SHP77 (cell line): ENCODE data around the gene NHSL2.
"Not testable (repeated sequence)": the region's sequence is repeated elsewhere in the genome, so short reads cannot be mapped to it uniquely, and the experiment has no call there.

Experiments
- DNase-seq, 2 experiments: peaks; one replicate each; lab custom pipeline; 2025; lab: John Stamatoyannopoulos, UW

Gene NHSL2

DNA sequence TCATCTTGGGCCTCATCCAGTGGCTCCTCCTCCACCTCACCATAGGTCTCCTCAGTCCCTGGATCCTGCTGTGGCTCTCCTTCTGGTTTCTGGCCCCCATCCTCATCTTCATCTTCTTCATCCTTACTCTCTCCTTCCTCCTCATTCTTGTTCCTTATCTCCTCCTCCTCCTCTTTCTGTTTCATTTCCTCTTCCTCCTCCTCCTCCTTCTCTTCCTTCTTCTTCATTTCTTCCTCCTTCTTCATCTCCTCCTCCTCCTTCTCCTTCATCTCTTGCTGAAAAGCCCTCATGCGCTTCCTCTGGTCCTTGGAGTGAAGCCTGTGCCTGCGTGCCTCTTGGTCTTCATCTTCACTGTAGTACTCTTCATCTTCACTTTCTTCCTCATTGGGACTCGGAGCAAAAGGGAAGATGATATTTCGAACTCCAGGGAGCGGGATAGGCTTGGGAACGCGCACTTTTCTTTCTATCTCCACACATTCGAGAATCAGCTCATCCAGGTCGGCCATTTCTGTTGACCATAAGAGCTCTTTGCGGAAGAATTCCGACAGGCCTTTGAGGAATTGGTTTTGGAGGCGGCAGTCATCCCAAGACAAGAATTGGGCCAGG, 219.6 kb downstream of the NHSL2 start:
- no peak for DNase-seq

DNA sequence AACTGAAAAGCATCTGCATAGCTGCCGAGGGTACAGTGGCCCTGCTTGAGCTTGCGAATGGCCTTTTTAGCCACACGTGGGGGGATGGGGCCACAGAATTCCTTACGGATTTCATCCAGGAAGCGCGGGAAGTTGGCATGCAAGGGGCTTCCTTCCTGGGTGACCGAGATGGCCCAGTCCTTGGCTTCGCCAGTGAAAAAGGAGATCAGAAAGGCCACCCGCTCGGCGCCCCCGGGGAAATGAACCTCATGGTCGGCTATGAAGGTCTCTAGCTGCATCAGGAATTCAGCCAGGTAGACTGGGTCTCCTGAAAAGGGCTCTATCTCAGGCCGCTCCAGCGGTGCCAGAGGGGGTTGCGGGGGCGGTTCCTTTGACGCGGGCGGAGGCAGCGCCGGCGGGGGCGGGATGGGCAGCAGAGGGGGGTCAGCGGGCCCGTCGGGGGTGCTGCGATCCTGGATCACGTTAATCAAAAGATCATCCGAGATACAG, 220.2 kb downstream of the NHSL2 start:
- DNase-seq = no peak

DNA sequence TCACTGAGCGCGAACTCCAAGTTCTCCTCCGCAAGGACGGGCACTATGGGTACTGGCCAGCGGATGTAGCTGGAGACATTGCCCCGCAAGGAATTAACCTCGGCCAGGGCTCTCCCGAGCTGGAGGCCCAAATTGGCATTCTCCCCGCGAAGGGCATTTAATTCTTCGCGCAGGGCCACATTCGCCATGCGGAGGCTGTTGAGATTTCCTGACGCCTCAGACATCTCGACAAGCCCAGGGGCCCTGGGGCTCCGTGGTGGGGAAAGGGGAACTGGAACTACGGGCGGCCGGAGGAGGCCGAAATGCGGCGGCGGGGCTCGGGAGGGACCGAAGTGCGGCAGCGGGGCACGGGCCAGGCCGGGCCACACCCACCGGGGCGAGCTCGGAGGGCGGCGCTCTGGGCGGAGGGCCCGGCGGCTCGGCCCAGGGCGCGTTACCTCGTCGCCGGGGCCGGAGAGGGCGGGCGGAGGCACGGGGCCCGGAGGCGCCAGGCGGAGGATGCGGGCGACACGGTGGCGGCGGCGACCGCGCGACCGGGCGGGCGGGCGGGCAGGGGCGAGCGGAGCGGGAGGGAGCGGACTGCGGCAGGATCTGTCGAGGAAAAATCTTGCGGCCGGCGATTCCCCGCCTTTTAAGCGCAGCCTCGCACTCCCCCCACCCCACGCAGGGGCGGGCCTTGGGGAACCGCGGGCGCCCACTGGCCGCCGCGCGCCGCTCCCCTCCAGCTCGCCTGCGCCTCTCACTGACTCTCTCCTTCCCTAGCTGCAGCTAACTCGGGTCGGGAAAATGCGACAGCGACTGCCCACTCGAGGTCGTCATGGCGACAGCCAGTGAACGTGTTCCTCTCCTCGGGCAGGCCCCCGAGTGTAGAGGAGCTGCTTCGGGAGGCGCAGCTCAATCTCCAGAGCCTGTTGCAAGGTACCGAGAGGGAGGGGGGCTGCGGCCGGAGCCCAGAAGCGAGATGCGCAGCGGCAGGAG, 221.0 kb downstream of the NHSL2 start, which contains the start of gene RTL5:
RTL5 (minus strand) TSS at position 599 of the 978 bp plus-strand sequence.
- peak; percentile 78 to 82 for DNase-seq

DNA sequence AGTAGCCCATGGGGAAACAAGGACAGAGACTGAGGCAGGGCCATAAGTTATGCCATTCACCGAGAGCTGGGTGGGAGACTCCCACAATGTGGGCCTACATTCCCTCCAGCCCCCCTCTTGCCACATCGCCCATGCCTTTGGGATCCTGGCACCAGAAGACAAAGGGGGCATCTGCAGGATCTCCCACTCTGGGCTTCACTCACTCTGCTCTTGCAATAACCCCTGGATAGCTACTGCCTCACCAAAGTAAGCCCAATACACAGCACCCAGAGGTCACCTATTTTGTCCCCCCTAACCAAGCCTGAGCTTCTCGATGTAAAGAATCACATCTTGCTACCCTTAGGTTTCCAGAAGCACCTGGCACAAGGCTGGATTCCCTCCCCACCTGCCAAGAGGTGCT, 221.8 kb downstream of the NHSL2 start:
- DNase-seq = no peak

DNA sequence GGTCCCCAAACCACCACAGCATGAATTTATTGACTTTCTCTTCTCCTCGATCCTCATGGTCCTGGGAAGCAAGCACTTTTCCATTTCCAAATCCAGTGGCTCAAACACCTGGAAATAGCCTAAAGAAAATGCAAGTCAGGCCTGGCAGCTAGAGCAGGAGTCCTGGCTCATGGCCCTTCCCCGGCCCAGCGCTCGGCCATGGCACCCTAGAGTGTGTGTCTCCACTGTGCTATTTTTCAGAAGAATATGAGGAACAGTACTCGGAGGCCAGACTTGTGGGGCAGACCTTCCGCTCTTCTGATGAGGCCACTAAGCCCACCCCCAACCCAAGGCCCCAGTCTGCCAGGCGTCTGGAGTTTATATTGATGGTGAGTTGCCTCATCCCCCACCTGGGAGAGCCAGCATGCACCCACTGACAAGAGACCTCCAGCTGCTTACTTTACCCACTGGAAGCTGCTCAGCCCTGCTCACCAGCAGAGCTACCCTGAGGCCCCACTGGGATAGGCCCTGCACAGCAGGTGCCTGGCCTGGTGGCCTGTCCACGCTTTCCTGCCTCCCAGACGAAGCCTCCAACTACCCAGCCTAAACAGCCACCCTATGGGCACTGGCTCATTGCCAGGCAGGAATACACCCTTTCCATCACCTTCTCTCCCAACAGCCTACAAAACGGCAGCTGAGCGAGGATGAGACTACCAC, 223.4 kb downstream of the NHSL2 start:
- DNase-seq = no peak

DNA sequence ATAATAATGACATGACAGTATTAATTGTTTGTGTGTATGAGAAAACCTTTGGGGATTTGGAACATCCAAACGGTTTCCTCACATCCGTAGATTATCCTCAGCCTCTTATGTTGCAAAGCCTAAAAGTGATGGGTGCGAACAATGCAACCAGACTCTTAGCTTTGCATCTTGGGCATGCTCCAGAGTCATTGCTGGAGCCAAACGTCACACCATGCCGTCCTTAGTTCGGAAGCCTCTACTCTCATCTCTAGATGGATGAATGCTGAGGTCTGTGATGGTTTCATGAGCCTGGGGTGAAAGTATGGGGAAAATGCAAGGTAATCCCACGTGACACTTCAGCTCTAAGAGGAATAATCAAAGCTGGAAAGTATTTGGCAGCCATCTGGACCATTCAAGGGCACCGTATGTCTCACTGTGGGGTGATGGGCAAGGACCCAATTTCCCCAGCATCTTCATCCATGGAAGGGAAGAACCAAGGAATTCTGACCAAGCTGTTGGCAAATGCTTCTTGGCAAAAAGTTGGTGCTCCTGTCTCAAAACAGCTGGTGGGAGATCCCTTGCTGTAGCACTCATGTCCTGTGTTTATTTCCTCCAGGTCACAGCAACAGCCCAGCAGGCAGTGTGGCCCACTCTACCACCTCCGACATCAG, 227.3 kb downstream of the NHSL2 start:
- DNase-seq = no peak

DNA sequence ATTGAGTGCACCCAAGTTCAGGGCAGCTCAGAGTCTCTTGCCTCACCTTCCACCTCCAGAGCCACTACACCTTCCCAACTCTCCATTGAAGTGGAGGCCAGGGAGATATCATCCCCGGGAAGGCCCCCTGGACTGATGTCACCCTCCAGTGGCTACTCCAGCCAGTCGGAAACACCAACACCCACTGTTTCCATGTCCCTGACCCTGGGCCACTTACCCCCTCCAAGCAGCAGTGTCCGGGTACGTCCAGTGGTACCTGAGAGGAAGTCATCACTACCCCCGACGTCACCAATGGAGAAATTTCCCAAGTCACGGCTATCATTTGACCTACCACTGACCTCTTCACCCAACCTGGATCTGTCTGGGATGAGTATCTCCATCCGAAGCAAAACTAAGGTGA, 228.9 kb downstream of the NHSL2 start:
- DNase-seq = no peak

DNA sequence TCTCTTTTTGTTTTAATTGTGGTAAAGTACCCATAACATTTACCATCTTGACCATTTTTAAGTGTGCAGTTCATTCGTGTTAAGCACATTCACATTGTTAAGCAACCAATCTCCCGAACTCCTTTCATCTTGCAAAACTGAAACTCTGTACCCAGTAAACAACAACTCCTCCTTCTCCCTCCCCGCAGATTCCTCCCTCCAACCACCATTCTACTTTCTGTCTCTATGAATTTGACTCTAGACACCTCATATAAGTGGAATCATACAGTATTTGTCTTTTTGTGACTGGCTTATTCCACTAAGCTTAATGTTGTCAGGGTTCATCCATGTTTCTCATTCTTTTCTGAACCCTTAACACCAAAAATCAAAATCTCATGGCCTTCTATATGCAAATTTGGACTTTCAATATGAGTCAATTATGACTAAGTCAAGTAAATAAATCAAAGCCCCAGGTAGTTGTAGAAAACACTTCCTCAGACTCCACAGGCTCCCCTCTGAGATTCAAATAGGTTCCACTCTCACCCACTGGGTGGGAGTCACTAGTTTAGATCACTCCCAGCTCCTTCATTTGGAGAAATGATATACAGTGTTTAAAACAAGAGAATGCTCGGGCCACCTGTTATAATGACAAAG, 230.8 kb downstream of the NHSL2 start:
- no peak for DNase-seq

DNA sequence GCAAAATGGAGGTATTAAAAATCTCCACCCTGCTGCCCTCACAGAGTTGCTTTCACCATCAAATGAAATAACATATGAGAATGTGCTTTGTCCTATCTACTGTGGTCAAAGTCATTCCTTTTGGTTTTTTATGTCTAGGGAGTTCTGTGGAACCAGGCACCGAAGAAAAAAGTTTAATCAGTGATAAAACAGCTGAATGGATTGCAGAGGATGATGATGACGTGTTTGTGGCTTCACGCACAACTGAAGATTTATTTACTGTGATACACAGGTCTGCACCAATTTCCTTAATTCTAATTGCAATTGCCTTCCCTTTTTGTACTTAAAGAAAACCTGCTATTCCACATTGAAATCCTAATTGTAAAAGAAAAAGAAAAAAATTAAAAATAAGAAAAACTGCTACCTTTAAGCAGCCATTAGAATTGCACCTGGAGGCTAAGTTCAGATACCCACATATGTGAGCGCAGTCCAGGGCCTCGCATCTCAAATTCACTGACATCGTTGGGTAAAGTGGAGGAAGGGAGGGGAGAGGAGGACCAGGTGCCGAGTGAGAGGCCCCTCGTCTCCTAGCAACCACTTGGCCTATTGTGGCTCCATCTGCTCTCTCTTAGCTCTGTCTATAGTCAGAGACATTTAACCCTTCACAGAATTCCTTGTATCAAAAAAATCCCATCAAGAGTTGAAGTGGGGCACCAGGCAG, 231.6 kb downstream of the NHSL2 start:
- DNase-seq = peak; percentile 81 to 86

DNA sequence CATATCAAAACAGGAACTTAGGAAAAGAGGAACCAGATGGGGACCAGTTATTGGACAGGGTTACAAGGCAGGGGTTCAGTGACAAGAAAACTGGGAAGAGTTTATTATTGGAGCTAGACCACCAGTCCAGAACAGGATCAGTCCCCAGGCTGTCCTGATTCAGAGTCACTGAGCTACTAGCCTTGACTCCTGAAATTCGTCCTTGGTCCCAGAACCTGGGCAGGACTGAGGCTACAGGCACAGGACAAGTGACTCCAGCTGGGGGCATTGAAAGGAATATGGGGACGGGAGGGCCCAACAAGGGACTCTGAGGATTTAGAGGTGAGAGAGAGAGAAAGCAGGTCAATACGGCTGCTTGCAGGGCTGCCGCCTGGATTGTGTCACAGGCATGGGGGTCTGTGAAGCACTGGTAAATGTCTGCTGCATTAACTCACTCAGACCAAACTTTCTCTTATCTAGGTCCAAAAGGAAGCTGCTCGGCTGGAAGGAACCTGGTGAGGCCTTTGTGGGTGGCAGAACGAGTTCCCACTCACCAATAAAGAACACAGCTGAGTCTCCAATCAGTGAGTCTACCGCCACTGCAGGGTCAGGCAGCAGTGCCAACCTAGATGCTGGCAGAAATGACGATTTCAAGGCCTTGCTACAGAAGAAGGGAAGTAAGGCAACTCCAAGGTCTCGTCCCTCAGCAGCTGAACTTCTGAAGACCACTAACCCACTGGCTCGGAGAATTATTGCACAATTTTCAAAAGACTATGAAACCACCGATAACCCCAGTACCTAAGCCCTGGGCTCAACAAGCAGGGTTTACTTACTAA, 232.4 kb downstream of the NHSL2 start:
- no peak for DNase-seq

DNA sequence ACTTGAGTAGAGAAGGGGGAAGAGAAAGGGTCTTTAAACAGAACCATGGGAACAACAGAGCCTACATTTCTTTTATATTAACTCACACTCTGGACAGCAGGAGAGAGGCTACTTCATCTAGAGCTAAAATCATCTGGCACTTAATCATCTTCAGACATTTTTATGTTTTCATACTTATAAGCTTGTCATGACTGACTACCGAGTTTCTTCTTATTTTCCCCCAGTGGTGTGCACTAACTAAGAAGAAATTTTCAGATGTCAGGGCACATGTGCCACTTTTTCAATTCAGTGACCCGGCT, 232.9 kb downstream of the NHSL2 start:
- DNase-seq = no peak

DNA sequence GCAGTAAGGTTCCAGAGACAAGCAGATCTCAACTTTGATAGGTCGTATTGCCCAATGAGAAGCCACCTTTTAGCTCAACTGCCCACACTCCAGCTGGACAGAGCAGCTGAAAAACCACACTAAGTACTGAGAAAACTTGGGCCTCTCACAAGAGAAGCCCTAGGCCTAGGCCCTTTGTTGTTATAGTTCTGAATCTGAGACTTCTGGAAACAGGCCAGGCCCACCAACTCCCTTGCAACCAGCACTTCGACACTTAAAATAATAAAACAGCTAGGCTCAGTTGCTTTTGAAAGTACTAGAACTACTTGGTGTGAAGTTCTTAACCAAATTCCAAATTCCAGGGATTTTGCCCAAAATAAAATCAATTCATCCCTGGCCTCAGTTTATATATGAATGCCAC, 234.5 kb downstream of the NHSL2 start:
- DNase-seq = no peak

DNA sequence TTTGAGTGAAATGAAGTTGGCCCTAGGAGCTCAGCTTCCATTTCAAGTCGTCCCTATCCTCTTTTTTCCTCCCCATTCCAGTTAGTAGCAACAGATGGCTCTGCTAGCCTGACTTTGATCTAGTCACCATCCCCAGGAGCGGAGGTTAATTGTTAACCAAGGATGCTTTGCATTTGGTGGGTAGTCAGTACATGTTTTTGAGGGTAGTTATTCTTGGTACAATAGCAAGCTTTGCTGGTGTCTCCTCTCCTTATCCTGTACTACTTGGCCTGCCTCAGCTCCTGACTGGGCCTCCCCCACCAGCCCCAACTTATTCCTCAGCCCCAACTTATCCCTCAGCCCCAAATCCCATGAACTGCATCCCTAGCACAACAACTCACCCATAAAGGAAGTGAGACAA, 235.9 kb downstream of the NHSL2 start:
- DNase-seq = no peak

DNA sequence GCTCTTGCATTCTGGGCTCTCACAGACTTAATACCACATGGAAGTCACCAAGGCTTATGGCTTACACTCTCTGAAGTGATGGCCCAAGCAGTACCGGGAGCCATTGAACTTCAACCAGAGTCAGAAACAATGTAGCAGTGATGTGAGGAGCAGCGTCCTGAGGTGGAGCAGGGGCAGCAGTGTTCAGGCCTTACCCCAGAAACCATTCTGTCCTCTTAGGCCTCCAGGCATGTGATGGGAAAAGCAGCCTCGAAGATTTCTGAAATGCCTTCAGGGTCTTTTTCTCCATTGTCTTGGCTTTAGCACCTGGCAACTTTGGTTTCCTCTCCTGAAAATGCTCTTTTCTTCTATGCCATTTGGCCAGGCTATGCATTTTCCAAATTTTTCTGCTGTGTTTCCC, 248.1 kb downstream of the NHSL2 start:
- DNase-seq = no peak

DNA sequence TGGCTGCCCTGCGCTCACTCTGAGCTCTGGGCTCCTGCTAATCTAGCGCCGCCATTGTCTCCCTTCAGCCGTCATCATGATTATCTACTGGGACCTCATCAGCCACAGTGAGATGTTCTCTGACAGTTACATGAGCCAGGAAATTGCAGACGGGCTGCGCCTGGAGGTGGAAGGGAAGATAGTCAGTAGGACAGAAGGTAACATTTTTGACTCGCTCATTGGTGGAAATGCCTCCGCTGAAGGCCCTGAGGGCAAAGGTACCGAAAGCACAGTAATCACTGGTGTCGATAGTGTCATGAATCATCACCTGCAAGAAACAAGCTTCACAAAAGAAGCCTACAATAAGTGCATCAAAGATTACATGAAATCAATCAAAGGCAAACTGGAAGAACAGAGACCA, 249.1 kb downstream of the NHSL2 start:
- DNase-seq = no peak

DNA sequence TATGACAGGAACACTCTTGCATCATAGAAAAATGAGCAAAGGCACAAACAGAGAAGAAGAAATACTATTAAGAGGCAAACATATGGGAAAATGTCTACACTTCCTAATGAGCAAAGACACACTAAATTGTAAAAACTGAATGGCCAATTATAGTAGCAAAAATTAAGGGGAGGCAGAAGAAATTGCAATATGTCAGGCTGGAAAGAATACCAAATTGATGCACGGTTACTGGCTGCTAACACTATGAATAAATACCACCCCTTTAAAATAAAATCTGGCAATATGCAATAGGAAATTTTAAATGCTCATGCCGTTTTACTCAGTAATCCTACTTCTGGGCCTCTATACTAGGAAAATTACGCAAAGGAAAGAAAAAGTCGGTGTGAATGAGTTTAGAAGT, 254.9 kb downstream of the NHSL2 start:
- no peak for DNase-seq

DNA sequence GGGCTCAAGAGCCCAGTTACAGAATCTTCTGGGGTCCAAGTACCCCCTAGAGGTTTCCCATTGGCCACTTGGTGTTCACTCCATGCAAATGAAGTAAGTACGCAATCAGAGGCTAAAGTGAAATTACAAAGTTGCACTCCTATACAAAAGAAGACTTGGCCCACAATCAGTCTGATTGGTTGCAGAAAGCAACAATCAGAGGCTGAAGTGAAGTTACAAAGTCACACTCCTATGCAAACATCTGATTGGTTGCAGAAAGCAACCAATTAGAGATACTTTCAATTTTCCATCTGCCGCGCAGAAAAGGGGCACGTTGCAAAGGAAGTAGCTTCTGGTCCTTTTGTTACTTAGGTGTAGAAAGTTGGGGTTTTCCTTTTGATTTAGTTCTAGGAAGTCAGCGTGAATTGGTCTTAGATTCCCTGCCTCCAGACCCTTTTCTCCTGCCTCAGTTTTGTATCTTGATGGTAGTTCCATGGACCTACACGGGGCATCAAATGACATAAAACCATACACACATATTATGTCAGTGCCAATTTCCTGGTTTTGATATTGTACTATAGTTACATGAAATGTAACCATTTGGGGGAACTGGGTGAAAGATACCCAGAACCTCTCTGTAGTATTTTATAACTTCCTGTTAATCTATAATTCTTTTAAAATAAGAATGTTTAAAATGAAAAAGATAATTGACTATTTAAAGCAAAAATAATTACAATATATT, 258.5 kb downstream of the NHSL2 start:
- DNase-seq = no peak

DNA sequence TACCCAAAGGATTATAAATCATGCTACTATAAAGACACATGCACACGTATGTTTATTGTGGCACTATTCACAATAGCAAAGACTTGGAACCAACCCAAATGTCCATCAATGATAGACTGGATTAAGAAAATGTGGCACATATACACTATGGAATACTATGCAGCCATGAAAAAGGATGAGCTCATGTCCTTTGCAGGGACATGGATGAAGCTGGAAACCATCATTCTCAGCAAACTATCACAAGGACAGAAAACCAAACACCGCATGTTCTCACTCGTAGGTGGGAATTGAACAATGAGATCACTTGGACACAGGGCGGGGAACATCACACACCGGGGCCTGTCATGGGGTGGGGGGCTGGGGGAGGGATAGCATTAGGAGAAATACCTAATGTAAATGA, 265.6 kb downstream of the NHSL2 start:
- DNase-seq = not testable (repeated sequence)

DNA sequence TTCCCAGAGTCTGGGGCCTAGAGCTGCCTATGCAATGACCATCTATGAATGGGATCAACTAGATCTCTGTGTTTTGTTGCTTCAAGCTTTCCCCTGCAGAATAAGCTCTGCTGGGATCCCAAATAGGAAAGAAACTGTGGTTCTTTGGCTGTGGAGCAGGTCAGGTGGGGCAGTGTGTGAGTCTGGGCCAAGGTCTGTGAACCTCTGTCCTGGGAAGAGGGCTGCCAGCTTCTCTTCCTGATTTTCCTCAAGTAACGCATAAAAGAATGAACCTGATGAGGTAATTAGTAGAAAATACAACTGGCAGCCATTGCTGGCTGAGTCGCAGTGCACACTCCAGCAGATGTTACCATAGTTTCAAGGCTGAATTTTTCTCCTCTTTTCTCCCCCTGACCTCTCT, 266.3 kb downstream of the NHSL2 start:
- DNase-seq = no peak

DNA sequence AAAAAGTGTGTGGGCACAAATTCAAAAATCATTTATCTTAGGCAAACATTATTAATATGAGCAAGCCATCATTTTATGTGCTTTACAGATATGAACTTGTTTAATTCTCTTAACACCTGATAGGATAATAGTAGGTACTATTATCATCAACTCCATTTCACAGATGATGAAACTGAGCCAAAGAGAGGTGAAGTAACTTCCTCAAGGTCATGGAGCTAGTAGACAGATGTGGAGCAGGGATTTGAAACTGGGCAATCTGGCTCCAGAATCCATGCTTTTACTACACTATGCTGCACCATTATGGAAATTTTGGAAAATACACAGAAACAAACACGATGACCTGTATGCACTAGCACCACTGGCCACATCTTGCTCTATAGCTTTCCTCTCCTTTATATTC, 269.9 kb downstream of the NHSL2 start:
- no peak for DNase-seq
